Pulmonary artery endothelial cell (primary cell): ENCODE results near the gene CCDC51. TPM values are rescaled to one million over a fixed set of nuclear protein-coding genes. Genes with fewer than 3 reads are reported as not detected.

ENCODE experiments used
- DNase-seq: peaks from one replicate; pipeline ENCODE4 v3.0.0-alpha.2; 2011; ENCODE audit warnings: low read depth, low spot score
- total RNA-seq: library from RNA; depleted of rRNA; stranded (reverse); fragments of >200 nt; gene quantifications from 2 replicates; pipeline ENCODE4 v1.2.3, GENCODE V29; 2014

Gene CCDC51
- total RNA-seq, 1 donor from 2014 or later: 20.7 TPM

GRCh38 chr3:48434591-48435222 is 5.2 kb downstream of the CCDC51 start:
- DNase-seq: no peak

- DNase-seq: no peak
Observed at GRCh38 chr3:48433472-48434118, 6.3 kb downstream of the CCDC51 start.

GRCh38 chr3:48432411-48433371 is 7.2 kb downstream of the CCDC51 start:
- DNase-seq: no peak

GRCh38 chr3:48431224-48432029 is 8.5 kb downstream of the CCDC51 start:
- no peak for DNase-seq

- DNase-seq: no peak
Observed at GRCh38 chr3:48430708-48431101, 9.2 kb downstream of the CCDC51 start.

GRCh38 chr3:48429960-48430707 is 9.8 kb downstream of the CCDC51 start, which contains the start of gene PLXNB1:
TSS of gene PLXNB1 (minus strand) at chr3:48430086. CDS start at chr3:48424611, 5,475 bp downstream.
- DNase-seq: no peak

- DNase-seq: no peak
Observed at GRCh38 chr3:48429317-48429959, 10.5 kb downstream of the CCDC51 start.

GRCh38 chr3:48428572-48429316 is 11.2 kb downstream of the CCDC51 start:
- DNase-seq: no peak

- DNase-seq: no peak
Observed at GRCh38 chr3:48428088-48428571, 11.8 kb downstream of the CCDC51 start.

- DNase-seq: no peak
Observed at GRCh38 chr3:48427630-48427962, 12.3 kb downstream of the CCDC51 start.

- DNase-seq: no peak
Observed at GRCh38 chr3:48426944-48427629, 12.8 kb downstream of the CCDC51 start.

- no peak for DNase-seq
Observed at GRCh38 chr3:48426401-48426909, 13.5 kb downstream of the CCDC51 start.

GRCh38 chr3:48425281-48425812 is 14.6 kb downstream of the CCDC51 start:
- no peak for DNase-seq

GRCh38 chr3:48423883-48424695 is 15.8 kb downstream of the CCDC51 start:
- DNase-seq: no peak

- no peak for DNase-seq
Observed at GRCh38 chr3:48423241-48423882, 16.6 kb downstream of the CCDC51 start.

GRCh38 chr3:48422681-48423080 is 17.2 kb downstream of the CCDC51 start:
- no peak for DNase-seq

- DNase-seq: no peak
Observed at GRCh38 chr3:48422272-48422671, 17.6 kb downstream of the CCDC51 start.
